Measurements from ENCODE around the gene ANXA4.

ANXA4 gene

DNA sequence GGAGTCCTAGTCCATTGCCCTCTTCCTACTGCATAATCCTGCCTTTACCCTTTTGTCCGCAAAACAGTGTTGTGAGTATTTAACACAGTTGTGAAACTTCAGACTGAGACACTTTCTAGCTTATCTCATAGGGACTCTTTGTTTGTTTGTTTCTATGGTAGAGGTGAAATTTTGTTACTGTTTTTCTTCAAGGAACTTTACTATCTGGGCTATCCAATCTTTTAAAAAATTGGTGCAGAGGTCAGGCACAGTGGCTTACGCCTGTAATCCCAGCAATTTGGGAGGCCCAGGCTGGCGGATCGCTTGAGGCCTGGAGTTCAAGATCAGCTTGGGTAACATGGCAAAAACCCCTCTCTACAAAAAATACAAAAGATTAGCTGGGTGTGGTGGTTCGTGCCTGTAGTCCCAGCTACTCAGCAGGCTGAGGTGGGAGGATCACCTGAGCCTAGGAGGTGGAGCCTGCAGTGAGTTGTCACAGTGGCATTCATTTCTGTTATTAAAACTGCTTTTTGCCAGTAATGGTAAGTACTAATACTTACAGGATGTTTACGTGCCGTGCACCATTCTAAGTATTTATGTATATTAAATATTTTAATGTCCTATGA, 106.4 kb downstream of the ANXA4 start:
- no peak overlapping the region for H3K4me3 ChIP-seq (replicated peaks; ENCODE audit: low read depth, low read length)
- TF ChIP-seq, protein P1, sequence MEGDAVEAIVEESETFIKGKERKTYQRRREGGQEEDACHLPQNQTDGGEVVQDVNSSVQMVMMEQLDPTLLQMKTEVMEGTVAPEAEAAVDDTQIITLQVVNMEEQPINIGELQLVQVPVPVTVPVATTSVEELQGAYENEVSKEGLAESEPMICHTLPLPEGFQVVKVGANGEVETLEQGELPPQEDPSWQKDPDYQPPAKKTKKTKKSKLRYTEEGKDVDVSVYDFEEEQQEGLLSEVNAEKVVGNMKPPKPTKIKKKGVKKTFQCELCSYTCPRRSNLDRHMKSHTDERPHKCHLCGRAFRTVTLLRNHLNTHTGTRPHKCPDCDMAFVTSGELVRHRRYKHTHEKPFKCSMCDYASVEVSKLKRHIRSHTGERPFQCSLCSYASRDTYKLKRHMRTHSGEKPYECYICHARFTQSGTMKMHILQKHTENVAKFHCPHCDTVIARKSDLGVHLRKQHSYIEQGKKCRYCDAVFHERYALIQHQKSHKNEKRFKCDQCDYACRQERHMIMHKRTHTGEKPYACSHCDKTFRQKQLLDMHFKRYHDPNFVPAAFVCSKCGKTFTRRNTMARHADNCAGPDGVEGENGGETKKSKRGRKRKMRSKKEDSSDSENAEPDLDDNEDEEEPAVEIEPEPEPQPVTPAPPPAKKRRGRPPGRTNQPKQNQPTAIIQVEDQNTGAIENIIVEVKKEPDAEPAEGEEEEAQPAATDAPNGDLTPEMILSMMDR (IDR thresholded peaks at IDR 0.05; ENCODE audit: low read depth, low read length, missing control alignments): no peak
- DNase-seq (ENCODE audit: extremely low read depth, low read depth): no peak

DNA sequence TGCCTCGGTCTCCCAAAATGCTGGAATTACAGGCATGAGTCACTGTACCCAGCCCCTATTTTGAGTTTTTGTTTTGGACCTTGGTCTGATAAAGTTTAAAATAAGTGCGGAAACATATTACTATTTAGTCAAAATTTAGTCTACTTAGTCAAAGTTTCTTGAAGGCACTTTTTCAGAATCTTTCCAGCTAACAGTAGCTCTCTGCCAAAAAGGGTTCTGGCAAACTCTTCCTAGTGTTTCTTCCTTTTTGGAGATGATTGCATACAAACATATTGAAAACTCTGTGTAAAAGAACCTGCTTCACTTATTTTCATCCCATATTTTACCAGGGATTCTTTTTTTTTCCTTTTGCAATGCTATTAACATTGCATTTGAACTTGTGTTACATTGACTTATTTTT, 116.3 kb downstream of the ANXA4 start:
- DNase-seq (ENCODE audit: extremely low read depth, low read depth): no peak
- TF ChIP-seq, protein P1 (IDR thresholded peaks at IDR 0.05; ENCODE audit: low read depth, low read length, missing control alignments): no peak
- H3K4me3 ChIP-seq (replicated peaks; ENCODE audit: low read depth, low read length): no peak overlapping the region

- no peak for DNase-seq (ENCODE audit: extremely low read depth, low read depth)
- TF ChIP-seq, protein P1 (IDR thresholded peaks at IDR 0.05; ENCODE audit: low read depth, low read length, missing control alignments): no peak
- H3K4me3 ChIP-seq (replicated peaks; ENCODE audit: low read depth, low read length): no peak overlapping the region
These were observed 121.4 kb downstream of the ANXA4 start for GRCh38 chr2:69863298-69863697.

Data from HFF-Myc (cell line).